Kidney epithelial cell (primary cell): ENCODE measurements around the gene DHFR. TPM values are rescaled to one million over a fixed set of nuclear protein-coding genes. Genes with fewer than 3 reads are reported as not detected.

Experiments used
- DNase-seq: peaks from one replicate; pipeline ENCODE4 v3.0.0-alpha.2; 2010; ENCODE audit warnings: low read depth
- H3K27me3 ChIP-seq: 2 replicates; pipeline ENCODE4 v1.6.0; 2011; ENCODE audit warnings: low read length; ENCODE audit not compliant: control insufficient read depth, insufficient read depth
- H3K36me3 ChIP-seq: 2 replicates; pipeline ENCODE4 v1.5.1; 2011; ENCODE audit warnings: low read length; ENCODE audit not compliant: control insufficient read depth, insufficient read depth
- H3K4me3 ChIP-seq: 2 replicates; pipeline ENCODE4 v1.5.1; 2011; ENCODE audit warnings: low read depth, mild to moderate bottlenecking, control low read depth, low read length
- total RNA-seq: library from RNA; depleted of rRNA; stranded (reverse); fragments of >200 nt; gene quantifications from 2 replicates; pipeline ENCODE4 v1.2.3, GENCODE V29; 2015
- TF ChIP-seq, protein P1 (sequence below): IDR thresholded peaks from 2 replicates; pipeline ENCODE4 v1.5.1; 2011; ENCODE audit warnings: mild to moderate bottlenecking, moderate library complexity, low read length, control low read depth, inconsistent platforms; ENCODE audit not compliant: insufficient read depth, poor library complexity, severe bottlenecking

The DHFR gene
- total RNA-seq, 1 donor from 2014 or later: 18.5 TPM

DNA sequence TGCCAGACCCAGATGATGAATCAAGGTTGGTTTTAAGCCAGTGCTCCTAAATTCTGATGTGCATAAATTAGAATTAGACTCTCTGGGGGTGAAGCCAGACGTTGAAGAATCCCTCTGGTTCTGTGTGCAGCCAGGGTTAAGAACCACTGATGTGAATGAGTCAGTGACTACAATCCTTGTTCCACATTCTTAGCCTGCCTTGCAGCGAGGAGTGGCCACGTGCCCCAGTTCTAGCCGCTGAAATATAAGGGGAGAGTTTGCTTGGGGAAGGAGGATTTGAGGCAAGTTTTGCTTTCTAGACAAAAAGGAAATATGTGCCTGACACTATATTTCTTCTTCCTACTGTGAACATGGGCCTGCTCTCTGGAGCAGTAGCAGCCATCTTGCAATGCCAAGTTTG, 34.6 kb downstream of the DHFR start:
- Histone ChIP-seq H3K4me3 (no peak overlapping the region), H3K27me3 (no peaks in the 10 kb centered on the region), H3K36me3 (no peaks in the 10 kb centered on the region)
- DNase-seq: peak; percentile 4
- TF ChIP-seq, protein P1, sequence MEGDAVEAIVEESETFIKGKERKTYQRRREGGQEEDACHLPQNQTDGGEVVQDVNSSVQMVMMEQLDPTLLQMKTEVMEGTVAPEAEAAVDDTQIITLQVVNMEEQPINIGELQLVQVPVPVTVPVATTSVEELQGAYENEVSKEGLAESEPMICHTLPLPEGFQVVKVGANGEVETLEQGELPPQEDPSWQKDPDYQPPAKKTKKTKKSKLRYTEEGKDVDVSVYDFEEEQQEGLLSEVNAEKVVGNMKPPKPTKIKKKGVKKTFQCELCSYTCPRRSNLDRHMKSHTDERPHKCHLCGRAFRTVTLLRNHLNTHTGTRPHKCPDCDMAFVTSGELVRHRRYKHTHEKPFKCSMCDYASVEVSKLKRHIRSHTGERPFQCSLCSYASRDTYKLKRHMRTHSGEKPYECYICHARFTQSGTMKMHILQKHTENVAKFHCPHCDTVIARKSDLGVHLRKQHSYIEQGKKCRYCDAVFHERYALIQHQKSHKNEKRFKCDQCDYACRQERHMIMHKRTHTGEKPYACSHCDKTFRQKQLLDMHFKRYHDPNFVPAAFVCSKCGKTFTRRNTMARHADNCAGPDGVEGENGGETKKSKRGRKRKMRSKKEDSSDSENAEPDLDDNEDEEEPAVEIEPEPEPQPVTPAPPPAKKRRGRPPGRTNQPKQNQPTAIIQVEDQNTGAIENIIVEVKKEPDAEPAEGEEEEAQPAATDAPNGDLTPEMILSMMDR: no peak

DNA sequence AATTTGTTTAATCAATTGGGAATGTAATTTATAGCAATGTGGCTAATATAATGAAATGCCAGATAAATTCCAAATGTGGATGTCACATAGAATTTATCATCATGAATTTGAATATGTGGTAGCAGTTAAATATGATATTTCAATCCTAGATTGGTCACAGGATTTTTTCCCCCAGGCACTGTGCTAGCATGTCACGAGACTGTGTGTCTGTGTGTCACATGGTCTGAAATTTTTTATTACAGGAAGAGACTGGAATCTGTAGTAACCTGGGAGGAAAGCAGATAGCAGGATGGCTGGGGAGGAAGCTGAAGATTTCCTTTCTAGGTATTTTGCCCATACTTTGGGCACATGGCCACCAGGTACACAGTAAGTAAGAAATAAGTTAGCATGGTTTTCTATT, 35.7 kb downstream of the DHFR start:
- H3K4me3 ChIP-seq: no peak overlapping the region
- no peak for DNase-seq
- no peaks in the 10 kb centered on the region for H3K36me3 ChIP-seq
- TF ChIP-seq, protein P1: no peak
- H3K27me3 ChIP-seq: no peaks in the 10 kb centered on the region

DNA sequence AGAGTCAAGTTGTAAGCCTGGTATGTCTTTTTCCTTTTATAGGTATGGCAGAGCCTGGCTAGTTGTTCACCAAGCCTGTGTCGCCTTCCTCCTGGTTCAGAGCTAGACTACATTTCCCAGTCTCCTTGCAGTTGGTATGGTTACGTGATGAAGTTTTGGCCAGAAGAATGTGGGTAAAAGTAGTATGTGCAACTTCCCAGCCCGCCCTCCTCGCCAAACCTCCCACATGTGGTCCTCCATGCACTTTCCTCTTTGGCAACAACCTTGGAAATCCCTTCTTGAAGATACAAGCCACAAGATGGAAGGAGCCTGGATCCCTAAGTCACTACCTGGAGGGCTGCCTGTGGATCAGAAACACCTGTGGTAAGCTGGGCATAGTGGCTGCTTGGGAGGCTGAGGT, 36.3 kb downstream of the DHFR start:
- H3K27me3 ChIP-seq: no peaks in the 10 kb centered on the region
- TF ChIP-seq, protein P1: no peak
- H3K4me3 ChIP-seq: no peak overlapping the region
- no peaks in the 10 kb centered on the region for H3K36me3 ChIP-seq
- DNase-seq: no peak

DNA sequence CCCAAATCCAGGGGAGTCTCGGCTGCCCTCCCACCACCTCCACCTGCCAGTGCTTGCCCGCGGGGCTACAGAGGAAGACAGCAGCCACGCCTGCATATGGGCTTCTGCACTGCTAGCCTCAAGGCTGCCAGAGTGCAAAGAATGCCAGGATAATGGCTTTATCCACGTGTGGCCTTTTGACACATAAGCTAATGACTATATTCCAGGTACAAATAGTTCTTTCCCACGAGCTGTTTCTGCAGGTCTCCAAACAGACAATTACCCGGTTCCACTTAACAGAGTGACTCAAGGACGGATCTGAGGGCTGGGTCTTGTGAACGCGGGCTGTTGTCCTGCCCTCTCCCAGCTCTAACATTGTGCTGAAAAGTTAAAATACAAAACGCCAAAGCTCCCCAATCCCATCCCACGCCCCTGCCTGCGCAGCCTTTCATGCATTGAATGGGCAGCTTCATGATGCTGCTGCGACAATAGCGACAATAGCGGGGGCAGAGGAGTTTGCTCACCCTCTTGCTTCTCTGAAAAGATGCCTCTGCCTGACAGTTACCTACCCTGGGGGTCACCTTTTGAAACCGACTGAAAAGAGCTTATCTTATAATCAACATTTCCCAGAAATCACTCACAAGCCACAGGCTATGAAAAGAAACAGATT, 39.4 kb downstream of the DHFR start:
- DNase-seq: no peak
- no peak overlapping the region for H3K4me3 ChIP-seq
- TF ChIP-seq, protein P1: no peak
- H3K36me3 ChIP-seq: no peaks in the 10 kb centered on the region
- H3K27me3 ChIP-seq: no peaks in the 10 kb centered on the region

DNA sequence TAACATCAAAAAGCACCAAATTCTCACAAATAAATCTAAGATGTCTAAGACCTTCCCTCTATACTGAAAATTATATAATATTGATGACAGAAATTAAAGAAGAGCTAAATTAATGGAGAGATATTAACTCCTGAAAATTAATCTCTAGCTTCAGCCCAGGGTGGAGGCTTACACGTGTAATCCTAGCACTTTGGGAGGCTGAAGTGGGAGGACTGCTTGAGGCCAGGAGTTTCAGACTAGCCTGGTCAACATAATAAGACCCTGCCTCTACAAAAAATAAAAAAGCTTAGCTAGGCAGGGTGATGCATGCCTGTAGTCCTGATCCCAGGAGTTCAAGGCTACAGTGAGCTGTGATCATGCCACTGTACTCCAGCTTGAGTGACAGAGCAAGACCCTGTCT, 45.1 kb downstream of the DHFR start:
- Histone ChIP-seq H3K4me3 (no peak overlapping the region), H3K36me3 (no peaks in the 10 kb centered on the region), H3K27me3 (no peaks in the 10 kb centered on the region)
- TF ChIP-seq, protein P1: no peak
- no peak for DNase-seq

DNA sequence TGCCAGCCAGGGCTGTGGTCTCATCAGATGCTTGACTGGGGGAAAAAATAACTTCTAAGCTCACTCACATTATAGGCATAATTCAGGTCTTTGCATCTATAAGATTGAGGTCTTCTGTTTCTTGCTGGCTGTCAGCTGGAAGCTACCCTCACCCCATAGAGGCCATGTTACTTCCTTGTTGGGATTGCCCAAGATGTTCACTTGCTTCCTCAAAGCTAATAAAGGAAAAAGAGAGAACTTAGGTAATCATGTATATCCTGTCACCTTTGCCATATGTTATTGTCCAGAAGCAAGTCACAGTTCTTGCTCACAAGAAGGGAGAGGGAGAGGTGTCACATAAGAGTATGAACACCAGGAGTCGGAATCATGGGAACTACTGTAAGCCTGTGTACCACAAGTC, 46.1 kb downstream of the DHFR start:
- Histone ChIP-seq H3K27me3 (no peaks in the 10 kb centered on the region), H3K36me3 (no peaks in the 10 kb centered on the region)
- TF ChIP-seq, protein P1: no peak

More for the DNA sequence above, 46.1 kb downstream of the DHFR start:
- no peak for DNase-seq
- no peak overlapping the region for H3K4me3 ChIP-seq
